Heart left ventricle (tissue), 13 donors: ENCODE results near the gene RAI1.

ENCODE experiments used
- POLR2A ChIP-seq, 2 donors: fragments of 450-650 bp; IDR thresholded peaks; one replicate each; pipeline ENCODE4 v1.6.1; 2017; ENCODE audit warnings: antibody characterized with exemption in 2 of 2, mild to moderate bottlenecking in 2 of 2, moderate library complexity in 2 of 2
- TF ChIP-seq, protein P1 (sequence below), 12 donors: fragments of 200-600 bp; sonication (generic) in 4 of 12; IDR thresholded peaks; one replicate each; pipeline versions ENCODE4 v1.5.0 to v1.8.0; 2018 to 2022; ENCODE audit warnings: antibody characterized with exemption in 12 of 12, mild to moderate bottlenecking in 5 of 12
- donor health status: ischemic (EF 13 %, LVEDD 7.1; RV severe dilation, severe dysfunction).
- donor health status: DM: no; HTN: yes; CAD: no.
- donor health status: DM: no; HTN: no; CAD: no.
- donor health status: ischemic (EF 25% LVEDD 6.9; RV normal size, moderate dysfunction).
- donor health status: ischemic (EF 25% LVEDD 5.7; RV mildly dilated, moderate dysfunction).
- donor health status: ischemic (EF 35%, LVEDD 5.7; RV mildly dilated, moderate dysfunction).
- donor health status: nonischemic (EF 11% LVEDD 7.7; RV severe dilation, severe dysfunction).
- donor health status: DM: yes; HTN: yes; CAD: no.
- donor health status: PGD.
- donor health status: ischemic (EF 29% LVEDD 5.4; RV normal size, mild dysfunction).
- donor health status: nonischemic (EF 23%, LVEDD 6.1; RV moderate dilation, normal function).

DNA sequence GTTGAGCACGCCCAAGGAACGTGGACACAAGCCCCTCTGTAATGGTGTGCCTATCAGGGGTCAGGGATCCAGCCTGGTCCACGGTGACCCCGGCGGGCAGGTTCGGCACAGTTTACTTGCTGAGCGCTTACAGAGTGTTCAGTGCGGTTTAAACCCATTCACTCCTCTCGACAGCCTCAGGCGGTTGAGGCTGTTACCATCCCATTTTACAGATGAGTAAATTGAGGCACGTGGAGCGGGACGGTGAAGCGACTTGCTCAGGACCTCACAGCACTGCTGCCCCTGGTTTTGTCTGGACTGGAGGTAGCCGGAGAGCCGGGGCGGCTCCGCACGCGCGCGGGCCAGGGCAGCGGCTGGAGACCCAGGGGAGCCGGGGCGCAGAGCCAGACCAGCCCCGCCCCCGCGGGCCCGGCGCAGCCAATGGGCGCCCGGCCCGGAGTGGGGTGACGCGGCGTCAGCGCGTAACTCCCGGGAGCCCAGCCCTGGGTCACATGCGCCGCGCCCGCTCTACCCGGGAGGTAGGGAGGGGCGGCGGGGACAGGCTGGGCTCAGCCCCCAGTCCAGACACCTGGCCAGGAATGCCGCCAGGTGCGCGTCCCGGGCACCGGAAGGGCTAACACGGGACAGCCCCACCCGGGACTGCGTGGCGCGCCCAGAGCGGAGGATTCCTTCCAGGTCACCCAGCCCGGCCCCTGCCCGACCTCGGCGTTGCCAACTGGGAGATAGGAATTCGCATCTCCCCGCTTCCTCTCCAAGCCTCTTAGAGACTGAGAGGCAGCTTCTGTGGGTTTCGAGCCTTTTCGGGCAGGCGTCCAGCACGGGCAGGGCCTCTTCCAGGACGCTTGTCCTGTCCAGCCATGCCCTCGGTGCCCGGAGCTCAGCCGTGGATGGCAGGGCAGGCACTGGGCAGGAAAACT is 158.8 kb downstream of the RAI1 start:
- TF ChIP-seq, protein P1, sequence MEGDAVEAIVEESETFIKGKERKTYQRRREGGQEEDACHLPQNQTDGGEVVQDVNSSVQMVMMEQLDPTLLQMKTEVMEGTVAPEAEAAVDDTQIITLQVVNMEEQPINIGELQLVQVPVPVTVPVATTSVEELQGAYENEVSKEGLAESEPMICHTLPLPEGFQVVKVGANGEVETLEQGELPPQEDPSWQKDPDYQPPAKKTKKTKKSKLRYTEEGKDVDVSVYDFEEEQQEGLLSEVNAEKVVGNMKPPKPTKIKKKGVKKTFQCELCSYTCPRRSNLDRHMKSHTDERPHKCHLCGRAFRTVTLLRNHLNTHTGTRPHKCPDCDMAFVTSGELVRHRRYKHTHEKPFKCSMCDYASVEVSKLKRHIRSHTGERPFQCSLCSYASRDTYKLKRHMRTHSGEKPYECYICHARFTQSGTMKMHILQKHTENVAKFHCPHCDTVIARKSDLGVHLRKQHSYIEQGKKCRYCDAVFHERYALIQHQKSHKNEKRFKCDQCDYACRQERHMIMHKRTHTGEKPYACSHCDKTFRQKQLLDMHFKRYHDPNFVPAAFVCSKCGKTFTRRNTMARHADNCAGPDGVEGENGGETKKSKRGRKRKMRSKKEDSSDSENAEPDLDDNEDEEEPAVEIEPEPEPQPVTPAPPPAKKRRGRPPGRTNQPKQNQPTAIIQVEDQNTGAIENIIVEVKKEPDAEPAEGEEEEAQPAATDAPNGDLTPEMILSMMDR (IDR thresholded peaks at IDR 0.05), result no peak
- peak; percentile 56 to 93 for TF ChIP-seq POLR2A (IDR thresholded peaks at IDR 0.05)
